GM18502 (cell line): ENCODE results near the gene NEGR1.

Source experiments
- ATAC-seq: cut with Tn5 transposase; IDR thresholded peaks from one replicate; pipeline ENCODE4 v1.9.1; 2021; ENCODE audit warnings: mild to moderate bottlenecking; ENCODE audit not compliant: unreplicated experiment, poor library complexity

The NEGR1 gene

GRCh38 chr1:71599306-71599705 lies 683.0 kb downstream of the NEGR1 start:
- ATAC-seq: no peak

GRCh38 chr1:71593523-71593922 lies 688.8 kb downstream of the NEGR1 start:
- no peak for ATAC-seq

GRCh38 chr1:71592646-71593274 lies 689.6 kb downstream of the NEGR1 start:
- ATAC-seq: no peak

- ATAC-seq: no peak
Measured at GRCh38 chr1:71589005-71589404, 693.3 kb downstream of the NEGR1 start.

GRCh38 chr1:71587961-71588360 lies 694.4 kb downstream of the NEGR1 start:
- ATAC-seq: no peak

- ATAC-seq: no peak
Measured at GRCh38 chr1:71586030-71586429, 696.3 kb downstream of the NEGR1 start.

- ATAC-seq: no peak
Measured at GRCh38 chr1:71583756-71584155, 698.6 kb downstream of the NEGR1 start.

GRCh38 chr1:71582673-71583072 lies 699.7 kb downstream of the NEGR1 start:
- ATAC-seq: no peak

- ATAC-seq: no peak
Measured at GRCh38 chr1:71577451-71578131, 704.7 kb downstream of the NEGR1 start.

- no peak for ATAC-seq
Measured at GRCh38 chr1:71572038-71572437, 710.3 kb downstream of the NEGR1 start.

GRCh38 chr1:71566413-71566812 lies 715.9 kb downstream of the NEGR1 start:
- ATAC-seq: no peak

- ATAC-seq: no peak
Measured at GRCh38 chr1:71565831-71566230, 716.5 kb downstream of the NEGR1 start.

GRCh38 chr1:71565262-71565661 lies 717.1 kb downstream of the NEGR1 start:
- ATAC-seq: no peak

- ATAC-seq: no peak
Measured at GRCh38 chr1:71562298-71562697, 720.0 kb downstream of the NEGR1 start.

GRCh38 chr1:71561729-71562128 lies 720.6 kb downstream of the NEGR1 start:
- ATAC-seq: no peak

GRCh38 chr1:71561206-71561605 lies 721.1 kb downstream of the NEGR1 start:
- ATAC-seq: no peak

- ATAC-seq: no peak
Measured at GRCh38 chr1:71559880-71560279, 722.5 kb downstream of the NEGR1 start.

GRCh38 chr1:71557138-71557537 lies 725.2 kb downstream of the NEGR1 start:
- ATAC-seq: no peak

GRCh38 chr1:71548398-71548890 lies 733.9 kb downstream of the NEGR1 start:
- ATAC-seq: no peak

GRCh38 chr1:71542155-71542554 lies 740.2 kb downstream of the NEGR1 start:
- ATAC-seq: no peak

GRCh38 chr1:71533950-71534349 lies 748.4 kb downstream of the NEGR1 start:
- no peak for ATAC-seq

GRCh38 chr1:71532343-71532742 lies 750.0 kb downstream of the NEGR1 start:
- no peak for ATAC-seq
